HG03457 (cell line): ENCODE data around the gene PACS2.
"Not testable (repeated sequence)": the region's sequence is repeated elsewhere in the genome, so short reads cannot be mapped to it uniquely, and the experiment has no call there.

Source experiments
- ATAC-seq: cut with Tn5 transposase; IDR thresholded peaks from one replicate; pipeline ENCODE4 v1.9.1; 2021; ENCODE audit warnings: moderate number of reproducible peaks; ENCODE audit not compliant: unreplicated experiment

Gene PACS2

DNA sequence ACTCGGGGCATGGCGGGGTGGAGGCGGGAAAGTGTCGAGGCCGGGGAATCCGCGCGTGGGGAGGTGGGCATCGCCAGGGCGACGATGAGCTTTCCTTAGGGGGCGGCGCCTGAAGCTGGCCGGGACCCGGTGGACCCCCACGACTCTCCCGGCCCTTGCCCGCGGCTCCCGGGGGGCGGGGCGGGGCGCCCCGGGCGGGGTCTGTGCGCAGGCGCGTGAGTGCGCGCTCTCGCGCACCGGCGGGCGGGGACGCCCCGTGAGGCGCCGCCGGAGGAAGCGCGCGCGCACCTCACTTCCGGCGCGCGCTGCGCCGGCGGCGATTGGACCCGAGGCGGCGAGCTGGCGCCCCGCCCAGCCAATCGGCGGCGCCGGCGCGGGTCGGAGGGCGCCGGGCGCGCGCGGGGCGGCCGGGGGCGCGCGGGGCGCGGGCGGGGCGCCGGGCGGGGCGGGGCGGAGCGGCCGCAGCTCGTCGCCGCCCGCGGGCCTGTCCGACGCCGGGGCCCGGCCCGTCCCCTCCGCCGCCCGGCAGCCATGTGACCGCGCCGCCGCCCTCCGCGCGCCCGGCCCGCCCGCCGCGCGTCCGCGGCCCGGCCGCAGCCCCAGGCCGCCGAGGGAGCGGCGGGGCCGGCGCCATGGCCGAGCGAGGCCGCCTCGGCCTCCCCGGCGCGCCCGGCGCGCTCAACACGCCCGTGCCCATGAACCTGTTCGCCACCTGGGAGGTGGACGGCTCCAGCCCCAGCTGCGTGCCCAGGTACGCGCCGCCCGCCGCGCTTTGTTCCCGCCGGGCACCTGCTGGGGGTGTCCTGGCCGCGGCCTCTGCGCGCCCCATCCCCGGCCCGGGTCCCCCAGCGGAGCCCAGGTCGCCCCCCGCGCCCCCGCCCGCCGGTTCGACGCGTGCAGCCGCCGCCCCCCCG is at the start of gene PACS2:
TSS of gene PACS2 (plus strand) at position 462 of the 914 bp plus-strand sequence. CDS start at position 633, 171 bp downstream.
- no peak for ATAC-seq

- ATAC-seq, result no peak
Observed at GRCh38 chr14:105267820-105268548, 46.6 kb upstream of the PACS2 start.

DNA sequence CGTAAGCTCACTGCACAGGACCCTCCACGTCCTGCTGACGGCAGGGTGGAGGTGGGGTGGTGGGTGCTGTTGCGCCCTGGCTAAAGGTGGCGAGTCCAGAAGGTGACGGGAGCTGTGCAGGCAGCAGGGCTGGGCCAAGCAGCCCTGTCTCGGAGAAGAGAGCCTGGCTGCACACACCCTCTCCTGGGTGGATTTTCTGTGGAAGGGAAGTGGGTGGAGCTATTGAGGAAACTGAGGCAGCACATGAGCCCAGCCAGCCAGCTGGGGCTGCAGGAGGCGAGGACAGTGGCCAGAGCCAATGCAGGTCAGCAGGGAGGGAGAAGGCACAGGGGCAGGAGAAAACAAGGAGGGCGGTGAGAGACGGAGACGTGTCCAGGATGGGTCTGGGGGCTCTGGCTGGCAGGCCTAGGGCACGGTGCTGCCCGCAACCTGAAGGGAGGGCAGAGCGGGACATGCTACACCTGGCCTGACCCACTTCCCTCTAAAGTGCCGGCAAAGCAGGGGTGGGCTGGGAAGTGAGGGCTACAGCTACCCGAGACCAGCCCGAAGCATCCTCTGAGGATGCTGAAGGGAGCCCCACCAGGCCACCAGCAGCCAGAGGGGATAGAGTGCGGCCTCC is 45.7 kb upstream of the PACS2 start:
- no peak for ATAC-seq

DNA sequence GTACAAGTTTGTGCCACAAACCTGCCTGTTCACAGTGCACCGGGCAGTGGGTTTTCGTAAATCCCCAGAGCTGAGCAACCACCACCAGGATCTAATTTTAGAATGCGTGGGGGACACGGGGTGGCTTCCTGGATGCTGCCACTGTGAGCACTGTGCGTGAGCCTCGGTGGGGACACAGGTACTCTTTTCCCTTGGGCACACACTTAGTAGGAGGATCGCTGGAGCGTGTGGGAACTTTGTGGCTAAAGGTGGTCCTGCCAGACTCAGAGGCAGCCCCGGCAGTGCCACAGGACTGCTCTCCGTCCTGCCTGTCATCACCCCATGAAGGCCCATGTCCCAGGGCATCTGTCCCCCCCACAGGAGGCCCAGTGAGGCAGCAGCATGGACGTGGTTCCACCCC is 45.1 kb upstream of the PACS2 start:
- ATAC-seq, result no peak

DNA sequence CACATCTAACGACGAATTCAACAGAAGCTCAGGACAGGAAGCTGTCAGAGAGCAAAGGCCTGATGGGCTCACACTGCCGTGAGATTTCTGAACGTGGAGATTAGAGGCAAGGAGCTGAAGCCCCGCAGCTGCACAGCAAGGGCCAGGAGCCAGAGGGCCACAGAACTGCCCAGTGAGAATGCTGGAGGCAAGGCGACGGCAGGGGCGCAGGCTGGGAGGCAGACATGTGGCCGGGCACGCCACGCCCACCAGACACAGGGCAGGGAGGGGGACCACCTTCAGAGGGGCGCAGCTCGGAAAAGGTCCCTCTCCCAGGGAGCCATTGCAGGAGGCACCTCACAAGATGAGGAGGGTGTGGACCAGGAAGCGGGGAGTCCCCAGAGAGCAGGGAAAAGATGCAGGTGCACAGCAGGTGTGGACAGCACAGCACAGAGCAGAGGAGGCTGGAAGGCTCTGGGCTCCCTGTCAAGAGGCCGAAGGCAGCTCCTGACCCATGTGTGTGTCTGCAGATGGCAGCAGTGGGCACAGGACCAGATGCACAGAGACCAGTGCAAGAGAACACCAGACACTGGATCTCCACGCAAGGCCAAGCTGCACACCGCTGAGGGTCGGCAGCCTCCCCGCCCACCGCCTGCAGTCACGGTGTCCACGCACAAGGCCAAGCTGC is 43.2 kb upstream of the PACS2 start:
- ATAC-seq, result no peak

DNA sequence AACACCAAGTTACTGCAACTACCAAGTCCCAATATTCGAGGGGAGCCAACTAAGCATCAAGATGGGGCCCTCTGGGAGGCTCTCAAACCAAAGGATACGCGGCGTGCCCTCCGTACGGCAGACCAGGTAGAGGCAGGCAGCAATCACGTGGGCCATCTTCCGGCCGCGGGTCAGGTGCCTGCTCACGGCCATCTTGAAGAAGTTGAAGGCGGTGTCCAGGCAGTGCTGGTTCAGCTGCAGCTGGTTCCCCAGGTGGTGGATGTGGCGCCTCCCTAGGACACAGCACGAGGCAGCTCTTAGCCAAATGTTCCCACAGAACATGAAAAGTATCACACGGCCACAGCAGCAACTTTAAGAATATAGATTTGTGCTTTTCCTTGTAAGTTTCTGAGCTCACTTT is 41.9 kb upstream of the PACS2 start:
- no peak for ATAC-seq

GRCh38 chr14:105273062-105273461 is 41.5 kb upstream of the PACS2 start:
- ATAC-seq, result no peak

GRCh38 chr14:105274637-105275036 is 39.9 kb upstream of the PACS2 start:
- no peak for ATAC-seq

DNA sequence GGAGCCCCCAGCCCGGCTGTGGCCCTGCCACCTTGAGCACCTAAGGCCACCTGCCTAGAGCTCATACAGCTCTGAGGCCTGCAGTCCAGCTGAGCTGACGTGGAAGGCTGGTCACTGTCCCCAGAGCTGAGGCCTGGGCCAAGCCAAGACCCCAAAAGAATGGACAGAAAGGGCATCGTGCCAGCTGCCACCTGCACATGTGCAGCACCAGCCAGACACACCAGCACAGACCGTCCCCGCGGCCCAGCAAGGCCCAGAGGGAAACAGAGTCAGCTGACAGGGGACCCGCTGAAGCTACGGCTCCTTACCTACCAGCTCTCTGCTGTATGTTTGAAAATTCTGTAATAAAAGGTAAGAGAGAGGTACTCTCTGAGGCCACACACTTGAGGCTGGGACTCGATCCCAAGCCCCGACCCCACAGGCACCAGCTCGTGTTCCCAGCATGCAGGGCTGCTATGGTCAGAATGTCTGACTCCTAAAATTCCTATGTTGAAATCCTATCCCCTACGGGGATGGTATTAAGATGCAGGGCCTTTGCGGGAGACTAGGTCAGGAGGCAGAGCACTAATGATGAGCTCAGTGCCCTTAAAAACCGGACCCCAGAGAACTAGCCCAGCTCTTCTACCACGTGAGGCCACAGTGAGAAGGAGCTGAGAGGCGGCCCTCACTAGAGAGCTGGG is 39.1 kb upstream of the PACS2 start:
- no peak for ATAC-seq

DNA sequence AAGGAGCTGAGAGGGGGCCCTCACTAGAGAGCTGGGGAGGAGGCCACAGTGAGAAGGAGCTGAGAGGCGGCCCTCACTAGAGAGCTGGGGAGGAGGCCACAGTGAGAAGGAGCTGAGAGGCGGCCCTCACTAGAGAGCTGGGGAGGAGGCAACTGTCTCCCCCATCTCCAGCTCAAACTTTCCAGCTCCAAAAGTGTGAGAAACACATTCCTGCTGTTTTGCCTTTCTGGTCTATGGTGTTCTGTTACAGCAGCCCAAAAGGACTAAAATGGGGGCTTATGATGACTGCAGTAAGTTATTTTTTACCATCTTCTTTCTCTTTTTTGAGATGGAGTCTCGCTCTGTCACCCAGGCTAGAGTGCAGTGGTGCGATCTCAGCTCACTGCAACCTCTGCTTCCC is 37.1 kb upstream of the PACS2 start:
- ATAC-seq, result not testable (repeated sequence)

DNA sequence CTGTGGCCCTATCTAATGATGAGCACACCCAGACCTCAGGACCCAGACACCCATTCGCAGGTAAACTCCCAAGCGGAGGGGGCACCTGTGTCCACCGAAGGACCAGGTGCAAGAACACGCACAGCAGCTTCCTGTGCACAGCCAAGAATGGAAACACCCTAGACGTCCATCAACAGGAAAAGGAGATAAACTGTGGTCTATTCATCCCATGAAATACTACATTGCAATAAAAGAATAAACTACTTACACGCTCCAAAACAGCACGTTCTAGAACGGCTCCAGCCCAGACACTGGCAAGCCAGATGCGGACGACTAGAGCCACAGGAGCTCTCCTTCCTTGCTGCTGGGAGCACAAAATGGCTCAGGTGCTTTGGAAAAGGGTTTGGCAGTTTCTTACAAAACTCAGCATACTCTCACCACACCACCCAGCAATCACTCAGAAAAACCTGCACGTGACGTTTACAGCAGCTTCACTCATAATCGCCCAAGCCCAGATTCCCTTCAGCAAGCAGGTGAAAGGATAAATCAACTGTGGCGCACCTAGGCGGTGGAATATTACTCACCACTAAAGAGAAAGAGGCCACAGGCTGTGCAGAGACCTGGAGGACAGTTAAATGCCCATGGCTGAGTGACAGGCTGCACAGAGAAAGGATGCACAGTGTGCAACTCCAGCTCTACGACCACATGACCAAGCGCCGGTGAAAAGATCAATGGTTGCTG is 34.7 kb upstream of the PACS2 start:
- no peak for ATAC-seq

DNA sequence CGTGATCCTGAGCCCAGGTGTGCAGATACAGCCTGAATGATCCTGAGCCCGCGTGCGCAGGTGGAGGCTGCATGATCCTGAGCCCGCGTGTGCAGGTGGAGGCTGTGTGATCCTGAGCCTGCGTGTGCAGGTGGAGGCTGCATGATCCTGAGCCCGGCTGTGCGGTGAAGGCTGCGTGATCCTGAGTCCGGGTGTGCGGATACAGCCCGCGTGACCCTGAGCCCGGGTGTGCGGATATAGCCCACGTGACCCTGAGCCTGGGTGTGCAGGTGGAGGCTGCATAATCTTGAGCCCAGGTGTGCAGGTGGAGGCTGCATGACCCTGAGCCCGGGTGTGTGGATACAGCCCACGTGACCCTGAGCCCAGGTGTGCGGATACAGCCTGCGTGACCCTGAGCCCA is 34.0 kb upstream of the PACS2 start:
- no peak for ATAC-seq

DNA sequence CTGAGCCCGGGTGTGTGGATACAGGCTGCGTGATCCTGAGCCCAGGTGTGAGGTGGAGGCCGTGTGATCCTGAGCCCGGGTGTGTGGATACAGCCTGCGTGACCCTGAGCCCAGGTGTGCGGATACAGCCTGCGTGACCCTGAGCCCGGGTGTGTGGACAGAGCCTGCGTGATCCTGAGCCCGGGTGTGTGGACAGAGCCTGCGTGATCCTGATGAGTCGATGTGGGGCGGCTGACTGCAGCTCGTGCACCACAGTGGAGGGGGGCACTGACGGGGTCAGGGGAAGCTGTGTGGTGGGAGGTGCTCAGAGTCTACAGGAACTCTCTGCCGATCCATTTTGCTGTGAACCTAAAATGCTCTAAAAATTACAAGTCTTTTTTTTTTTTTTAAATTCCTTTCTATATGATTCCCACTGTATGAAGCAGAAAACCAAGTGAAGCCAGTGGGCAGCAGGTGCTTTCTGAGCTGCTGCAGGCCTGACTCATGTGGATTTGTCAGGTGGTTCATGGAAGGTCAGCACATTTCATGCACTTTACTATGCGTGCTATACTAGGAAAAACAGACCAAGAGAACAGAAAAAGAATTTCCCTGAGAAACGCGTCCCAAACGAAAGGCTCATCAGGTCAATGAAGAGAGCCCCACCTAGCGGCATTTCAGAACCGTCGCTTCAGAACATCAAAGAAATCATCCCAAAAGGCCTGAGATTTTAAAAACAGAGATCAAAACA is 33.0 kb upstream of the PACS2 start:
- no peak for ATAC-seq

- no peak for ATAC-seq
Observed at GRCh38 chr14:105282098-105282725, 32.3 kb upstream of the PACS2 start.

GRCh38 chr14:105283028-105283427 is 31.5 kb upstream of the PACS2 start:
- ATAC-seq, result no peak

DNA sequence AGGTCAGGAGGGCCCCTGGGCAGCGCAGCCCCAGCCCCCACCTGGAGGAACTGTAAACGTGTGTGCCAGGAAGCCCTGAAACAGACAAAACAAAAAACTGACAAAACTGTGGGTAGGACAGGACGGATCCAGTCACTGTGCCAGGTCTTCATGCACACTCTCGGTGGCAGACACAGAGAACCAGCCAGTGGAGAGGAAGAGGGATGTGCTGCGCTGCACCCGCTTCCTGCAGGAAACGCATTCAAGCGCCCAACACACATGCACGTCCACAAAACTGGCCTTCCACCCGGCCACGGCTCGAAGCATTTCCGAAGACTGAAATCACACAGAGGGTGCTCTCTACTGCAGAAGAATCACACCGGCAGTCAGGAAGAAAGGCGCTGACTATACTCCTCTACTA is 30.6 kb upstream of the PACS2 start:
- no peak for ATAC-seq

GRCh38 chr14:105285174-105285573 is 29.4 kb upstream of the PACS2 start:
- ATAC-seq, result no peak

GRCh38 chr14:105286759-105287144 is 27.8 kb upstream of the PACS2 start:
- no peak for ATAC-seq
